Stimulated activated CD4-positive, alpha-beta T cell treated with anti-CD3 and anti-CD28 coated beads, Interleukin-15, amount 100 ng/mL, for 24 hours (primary cell): ENCODE measurements around the gene MPDZ.

Experiments used
- DNase-seq: peaks from one replicate; pipeline ENCODE4 v3.0.0-alpha.2; 2020

MPDZ gene, protein sequence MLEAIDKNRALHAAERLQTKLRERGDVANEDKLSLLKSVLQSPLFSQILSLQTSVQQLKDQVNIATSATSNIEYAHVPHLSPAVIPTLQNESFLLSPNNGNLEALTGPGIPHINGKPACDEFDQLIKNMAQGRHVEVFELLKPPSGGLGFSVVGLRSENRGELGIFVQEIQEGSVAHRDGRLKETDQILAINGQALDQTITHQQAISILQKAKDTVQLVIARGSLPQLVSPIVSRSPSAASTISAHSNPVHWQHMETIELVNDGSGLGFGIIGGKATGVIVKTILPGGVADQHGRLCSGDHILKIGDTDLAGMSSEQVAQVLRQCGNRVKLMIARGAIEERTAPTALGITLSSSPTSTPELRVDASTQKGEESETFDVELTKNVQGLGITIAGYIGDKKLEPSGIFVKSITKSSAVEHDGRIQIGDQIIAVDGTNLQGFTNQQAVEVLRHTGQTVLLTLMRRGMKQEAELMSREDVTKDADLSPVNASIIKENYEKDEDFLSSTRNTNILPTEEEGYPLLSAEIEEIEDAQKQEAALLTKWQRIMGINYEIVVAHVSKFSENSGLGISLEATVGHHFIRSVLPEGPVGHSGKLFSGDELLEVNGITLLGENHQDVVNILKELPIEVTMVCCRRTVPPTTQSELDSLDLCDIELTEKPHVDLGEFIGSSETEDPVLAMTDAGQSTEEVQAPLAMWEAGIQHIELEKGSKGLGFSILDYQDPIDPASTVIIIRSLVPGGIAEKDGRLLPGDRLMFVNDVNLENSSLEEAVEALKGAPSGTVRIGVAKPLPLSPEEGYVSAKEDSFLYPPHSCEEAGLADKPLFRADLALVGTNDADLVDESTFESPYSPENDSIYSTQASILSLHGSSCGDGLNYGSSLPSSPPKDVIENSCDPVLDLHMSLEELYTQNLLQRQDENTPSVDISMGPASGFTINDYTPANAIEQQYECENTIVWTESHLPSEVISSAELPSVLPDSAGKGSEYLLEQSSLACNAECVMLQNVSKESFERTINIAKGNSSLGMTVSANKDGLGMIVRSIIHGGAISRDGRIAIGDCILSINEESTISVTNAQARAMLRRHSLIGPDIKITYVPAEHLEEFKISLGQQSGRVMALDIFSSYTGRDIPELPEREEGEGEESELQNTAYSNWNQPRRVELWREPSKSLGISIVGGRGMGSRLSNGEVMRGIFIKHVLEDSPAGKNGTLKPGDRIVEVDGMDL (N-terminal part only)

DNA sequence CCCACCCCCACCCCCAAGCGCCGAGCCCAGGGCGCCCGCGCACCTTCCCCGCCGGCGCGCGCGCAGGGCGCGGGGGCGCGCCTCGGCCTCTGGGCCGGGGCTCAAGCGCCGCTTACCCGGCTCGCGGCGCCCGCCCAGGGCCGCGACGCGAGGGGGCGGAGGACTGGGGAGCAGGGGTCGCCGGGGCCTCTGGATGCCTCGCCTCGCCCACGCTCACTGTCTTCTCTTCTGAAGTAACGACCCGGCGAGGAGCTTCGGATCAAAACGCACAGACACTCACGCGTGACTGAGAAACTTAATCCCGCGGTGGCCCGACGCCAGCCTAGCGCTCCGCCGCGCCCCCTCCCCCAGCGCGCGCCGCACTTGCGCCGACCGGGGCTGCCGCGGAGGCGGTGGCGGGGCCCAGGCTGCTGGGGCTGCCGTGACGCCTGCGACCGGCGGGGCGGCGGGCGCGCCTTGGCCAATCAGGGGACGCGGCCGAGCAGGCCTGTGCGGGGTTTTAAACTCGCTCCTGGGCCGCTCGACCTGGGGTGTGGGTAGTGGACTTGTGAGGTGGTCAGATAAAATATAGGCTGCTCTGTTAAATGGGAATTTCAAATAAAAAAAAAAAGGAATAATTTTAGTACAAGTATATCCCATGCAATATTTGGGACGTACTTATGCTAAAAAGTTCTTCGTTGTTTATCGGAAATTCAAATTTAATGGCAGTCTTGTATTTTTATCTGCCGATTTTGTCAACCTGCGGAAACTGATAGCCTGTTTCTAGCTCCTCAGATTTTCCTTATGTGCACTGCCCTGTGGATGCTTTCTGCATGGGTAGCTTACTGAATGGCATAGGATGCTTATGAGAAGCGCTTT is at the start of gene MPDZ:
Gene MPDZ (minus strand): TSS at position 409 of the 858 bp plus-strand sequence. CDS start 29,377 bp downstream, outside the sequence.
- DNase-seq = no peak

DNA sequence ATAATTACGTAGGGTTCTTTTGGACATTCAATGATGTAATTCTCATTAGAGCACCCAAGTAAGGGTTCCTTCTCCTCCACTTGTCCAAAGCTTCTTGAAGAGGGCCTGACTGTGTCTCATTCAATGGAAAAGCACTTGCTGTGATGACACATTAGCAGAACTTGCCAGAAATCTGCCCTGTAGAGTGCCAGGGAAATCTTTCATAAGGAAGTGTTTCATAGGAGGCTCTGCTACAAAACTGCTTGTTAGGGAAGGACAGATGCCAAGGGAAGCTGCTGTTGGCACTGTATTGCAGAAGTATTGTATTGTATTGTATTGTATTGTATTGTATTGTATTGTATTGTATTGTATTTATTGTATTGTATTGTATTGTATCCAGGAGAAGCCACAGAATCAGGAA is 45.5 kb upstream of the MPDZ start:
- no peak for DNase-seq

DNA sequence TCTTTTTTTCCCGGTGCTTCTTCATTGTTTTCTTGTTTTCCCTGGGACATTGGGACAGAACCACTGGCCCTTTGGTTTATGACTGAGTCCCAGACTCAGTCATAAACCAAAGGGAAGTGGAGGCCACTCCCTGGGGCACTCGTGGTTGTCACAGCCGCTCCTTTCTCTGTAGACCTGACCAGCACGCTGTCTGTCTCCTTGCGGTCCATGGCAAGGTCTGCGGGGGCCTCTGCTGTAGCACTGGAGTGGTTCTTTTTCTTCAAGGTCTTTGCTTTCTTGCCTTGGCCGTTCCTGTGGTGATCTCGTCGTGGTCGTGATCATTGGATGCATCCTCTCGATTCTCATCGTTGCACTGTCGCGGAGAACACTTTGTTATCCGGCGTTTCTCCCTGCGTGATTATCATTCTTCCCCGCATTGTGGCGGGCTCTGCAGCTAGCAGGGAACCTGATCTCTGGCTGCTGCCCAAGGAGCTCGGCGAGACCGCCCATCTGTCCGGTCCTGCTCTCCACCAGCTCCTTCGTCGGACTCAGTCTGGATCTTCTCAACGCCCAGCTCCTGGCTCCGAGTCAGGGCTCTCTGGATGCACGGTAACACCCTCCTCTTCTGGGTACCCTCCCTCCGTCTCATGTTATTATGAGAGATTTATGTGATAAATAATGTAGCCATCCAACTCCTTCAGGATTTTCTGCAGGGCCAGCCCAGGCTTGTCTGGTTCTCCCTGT is 43.5 kb upstream of the MPDZ start:
- DNase-seq = no peak

DNA sequence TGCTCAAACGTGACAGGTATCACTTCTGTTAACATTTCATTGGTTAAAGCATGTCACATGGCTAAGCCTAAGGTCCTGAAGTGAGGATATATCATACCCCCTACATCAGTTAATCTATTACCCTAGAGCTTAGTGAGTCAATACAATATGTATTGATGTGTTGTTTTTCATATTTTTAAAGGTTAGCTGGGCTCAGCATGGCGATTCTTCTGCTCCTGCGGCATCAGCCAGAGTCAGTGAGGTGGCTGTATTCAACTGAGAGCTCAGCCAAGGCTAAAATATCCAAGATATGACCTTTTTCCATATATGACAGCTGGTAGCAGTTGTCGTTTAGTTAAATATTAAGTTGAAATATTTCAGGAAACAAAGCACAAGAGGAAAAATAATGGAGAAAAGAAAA is 38.5 kb upstream of the MPDZ start:
- no peak for DNase-seq

DNA sequence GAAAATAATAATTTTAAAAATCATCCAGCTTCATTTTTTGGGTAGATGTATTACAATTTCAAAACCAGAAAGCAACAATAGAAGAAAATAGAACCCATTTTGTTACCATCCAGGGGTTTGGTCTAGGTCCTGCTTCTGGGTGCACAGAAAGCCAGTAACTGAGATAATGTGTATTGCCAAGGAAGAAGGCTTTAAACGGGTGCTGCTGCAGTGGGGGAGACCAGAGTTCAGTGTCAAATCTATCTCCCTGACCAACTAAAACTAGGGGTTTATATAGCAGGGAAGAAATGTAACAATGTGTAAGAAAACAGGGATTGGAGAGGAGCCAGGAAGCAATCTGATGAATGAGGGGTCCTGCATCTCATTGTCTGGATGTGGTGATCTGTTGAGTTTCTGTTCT is 17.5 kb upstream of the MPDZ start:
- DNase-seq = no peak

DNA sequence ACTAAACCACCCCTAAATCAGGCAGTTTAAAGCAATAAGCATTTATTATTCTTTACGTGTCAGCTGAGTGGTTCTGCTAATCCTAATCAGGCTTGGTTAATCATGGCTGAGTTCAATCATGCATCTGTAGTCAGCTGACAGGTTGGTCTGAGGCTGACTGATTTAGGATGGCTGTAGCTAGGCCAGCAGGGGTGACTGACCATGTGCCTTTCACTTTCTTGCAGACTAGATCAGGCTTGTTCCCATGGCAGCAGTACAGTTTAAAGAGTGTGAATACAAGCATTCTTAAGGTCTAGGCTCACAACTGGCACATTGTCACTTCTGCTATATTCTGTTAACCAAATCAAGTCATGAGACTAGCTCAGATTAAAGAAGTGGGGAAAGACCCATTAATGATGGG is 16.1 kb upstream of the MPDZ start:
- DNase-seq = no peak

DNA sequence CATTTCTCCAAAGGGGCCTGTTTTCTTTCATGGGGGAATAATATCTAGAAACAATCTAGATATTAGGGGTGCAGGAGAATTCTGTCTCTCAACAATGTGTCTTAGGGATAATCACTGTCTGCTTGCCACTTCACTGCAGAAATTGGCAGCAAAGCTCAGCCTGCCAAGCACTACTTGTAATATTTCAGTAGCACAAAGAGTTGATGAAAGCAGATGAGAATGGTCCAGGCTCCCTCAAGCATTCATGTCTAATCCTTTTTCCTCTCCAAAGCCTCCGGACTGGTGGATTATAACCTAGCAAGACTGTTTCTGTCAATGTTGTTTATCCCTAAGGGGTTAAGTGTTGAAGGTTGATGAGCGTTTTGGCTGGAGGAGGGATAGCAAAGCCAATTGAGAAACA is 13.3 kb upstream of the MPDZ start:
- no peak for DNase-seq

DNA sequence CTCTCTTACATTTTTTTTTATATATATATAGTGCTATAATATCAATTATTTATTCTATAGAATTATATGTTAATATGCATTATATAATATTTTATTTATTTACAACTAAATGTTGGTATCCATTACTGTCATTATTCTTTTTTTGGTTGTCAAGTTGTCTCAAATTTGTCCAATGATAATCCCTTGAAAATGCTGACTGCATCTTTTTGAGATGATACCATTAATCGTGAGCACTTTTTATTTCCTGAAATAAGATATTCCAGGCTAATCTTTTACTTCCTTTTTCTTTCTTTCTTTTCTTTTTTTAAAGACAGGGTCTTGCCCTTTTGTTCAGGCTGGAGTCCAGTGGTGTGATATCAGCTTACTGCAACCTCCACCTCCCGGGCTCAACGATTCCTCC is 12.7 kb upstream of the MPDZ start:
- DNase-seq = no peak

DNA sequence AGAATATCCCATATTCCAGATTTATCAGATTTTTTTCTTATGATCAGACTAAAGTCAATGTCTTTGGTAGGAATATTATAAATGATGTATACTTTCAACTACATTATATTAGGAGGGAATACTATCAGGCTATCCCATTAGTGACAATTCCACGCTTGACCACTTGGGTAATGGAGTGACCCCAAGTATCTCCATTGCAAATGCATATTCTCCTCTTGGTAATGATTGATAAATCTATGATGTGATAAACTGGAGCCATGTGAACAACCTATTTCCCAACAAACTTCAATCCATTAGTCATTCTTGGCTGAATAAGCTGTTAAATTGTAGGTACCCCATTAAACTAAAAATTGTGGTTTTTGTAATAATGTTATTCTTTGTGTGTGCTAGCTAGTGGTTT is 12.2 kb upstream of the MPDZ start:
- DNase-seq = no peak

DNA sequence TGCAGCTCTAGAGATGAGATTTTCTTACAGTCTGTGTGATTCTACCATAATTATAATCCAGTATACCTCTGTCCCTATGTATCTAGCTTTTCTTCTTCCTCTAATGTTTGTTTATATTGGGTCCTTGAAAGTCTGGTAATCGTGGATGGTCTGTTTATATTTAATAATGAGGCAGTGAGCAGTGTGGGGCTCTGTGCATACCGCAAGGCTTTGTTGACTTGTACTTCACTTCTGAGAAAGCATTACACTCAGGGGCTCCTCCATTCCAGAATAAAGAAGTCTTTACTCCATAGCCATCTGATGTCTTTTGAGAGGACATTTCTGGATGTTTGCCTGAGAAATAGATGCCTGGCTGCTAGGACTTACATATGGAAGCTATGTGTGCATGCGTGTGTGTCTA is 4.5 kb upstream of the MPDZ start:
- no peak for DNase-seq

DNA sequence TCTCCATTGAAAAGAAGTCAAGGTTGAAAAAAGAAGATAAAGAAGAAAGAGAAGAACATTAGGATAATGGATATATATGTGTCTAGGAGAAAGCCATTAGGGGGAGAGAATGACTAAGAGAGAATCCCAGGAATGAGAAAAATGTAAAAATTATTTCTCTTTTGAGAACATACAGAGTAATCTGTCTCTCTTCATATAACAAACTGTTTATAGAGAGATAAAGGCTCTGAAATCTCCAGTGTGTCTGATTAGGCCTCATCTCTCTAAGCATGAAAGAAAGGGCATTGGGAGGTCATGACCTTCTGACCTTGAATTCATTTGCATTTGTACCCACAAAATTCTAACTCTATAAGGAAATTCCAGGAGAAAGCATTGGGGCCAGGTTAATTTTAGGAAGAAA is 3.5 kb upstream of the MPDZ start:
- DNase-seq = no peak

DNA sequence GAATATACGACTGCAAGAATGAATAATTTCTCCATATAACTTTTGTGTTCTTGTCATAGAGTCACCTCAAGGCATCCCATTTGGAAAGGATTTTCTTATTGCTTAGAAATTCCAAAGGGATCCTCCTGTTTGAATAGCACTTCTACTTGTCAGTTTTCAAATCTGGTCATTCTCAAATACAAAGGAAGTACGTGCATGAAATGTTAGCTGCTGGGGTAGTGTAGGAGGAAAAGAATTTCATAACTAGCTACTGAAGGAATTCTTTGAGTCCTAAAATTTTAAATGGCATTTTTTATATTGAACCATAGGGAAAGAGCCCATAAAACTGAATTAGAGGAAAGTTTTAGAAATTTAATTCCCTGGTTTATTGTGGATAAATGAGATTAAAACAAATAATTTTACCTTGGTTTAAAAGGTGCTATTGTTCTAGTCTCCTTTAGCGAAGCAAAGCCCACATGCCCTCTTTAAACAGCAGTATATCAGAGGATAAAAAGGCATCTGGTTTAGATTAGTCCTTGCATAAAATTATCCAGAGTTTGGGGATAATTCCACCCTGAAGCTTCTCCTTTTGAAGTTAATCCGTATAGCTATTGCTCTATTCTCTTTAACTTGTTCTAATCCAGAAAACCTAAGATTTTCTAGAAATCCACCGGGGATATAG is 2.0 kb upstream of the MPDZ start:
- no peak for DNase-seq

DNA sequence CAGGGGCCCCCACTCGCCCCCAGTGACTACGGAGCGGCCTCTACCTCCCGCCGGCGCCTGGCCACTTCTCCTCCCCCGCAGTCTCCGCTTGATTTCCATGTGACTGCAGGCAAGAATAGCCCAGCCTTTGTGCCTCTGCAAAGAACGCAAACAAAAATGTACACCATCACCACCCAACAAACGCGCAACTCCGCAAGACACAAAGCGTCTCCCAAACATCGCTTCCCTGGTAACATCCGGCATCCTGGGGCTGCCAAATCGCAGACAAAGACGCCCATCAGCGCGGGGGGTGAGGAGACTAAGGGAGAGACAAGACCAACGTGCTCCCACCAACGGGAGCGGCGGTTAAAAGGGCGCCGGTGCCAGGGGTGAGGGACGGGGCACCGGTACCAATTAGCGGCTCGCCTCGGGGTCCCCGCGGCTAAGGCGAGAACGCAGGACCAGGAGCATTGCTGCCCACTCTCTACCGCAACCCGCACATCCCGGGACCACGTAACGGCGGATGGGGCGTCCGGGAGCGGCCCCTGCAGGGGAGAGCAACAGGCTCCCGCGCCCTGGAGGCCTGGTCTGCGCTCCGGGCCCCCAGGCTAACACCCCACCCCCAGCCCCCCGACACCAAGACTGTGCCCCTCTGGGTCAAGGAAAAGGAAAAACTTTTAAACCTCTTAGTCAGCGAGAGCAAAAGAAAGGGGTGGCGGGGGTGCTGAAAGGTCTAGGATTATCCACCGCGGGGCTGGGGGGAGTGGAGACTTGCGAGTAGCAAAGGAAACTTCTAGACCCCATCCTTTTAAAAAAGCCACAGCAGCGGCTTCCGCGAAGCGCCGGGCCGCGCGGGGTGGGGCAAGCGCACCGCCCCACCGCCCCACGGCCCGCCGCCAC is 885 bp downstream of the MPDZ start:
- no peak for DNase-seq

DNA sequence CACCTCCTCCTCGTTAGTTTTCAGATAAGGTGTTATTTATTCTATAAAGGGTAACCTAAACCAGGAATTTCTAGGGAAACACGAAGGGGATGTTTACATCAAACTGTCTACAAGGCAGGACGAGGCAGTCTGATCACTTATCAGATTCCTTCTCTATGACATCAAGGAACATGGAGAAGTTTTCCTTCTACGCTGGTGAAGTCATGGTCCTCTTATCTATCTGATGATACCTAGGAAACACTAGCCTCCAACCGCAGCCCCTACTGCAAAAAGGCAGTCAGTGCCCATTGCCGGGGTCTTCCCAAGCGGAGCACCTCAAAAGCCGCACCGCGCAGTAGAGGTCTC is 1.5 kb downstream of the MPDZ start:
- no peak for DNase-seq

DNA sequence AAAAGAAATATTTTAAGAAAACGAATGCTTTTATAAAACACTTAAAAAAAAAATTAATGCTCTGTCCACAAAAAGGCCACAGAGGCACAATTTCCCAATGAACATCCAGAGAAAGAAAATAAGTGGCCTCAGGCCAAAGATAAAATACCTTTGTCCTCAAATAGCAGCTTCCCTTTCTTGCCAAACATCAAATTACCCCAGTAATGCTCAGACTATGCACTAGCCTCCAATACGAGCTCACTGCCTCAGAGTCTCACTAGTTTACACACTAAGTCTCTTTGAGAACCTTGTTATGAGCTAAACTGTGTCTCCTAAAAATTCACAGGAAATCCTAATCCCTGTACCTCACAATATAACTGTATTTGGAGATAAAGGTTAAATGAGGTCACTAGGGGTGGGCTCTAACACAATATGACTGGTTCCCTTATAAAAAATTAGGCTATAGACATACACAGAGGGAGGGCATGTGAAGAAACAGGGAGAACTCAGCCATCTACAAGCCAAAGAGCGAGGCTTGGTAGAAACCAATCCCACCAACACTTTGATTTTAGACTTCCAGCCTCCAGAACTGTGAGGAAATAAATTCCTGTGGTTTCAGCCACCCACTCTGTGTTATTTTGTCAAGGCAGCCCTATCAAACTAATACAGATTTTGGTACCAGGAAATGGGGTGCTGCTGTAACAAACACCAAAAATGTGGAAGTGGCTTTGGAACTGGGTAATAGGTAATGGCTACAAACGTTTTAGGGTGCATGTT is 4.4 kb downstream of the MPDZ start:
- DNase-seq = no peak

DNA sequence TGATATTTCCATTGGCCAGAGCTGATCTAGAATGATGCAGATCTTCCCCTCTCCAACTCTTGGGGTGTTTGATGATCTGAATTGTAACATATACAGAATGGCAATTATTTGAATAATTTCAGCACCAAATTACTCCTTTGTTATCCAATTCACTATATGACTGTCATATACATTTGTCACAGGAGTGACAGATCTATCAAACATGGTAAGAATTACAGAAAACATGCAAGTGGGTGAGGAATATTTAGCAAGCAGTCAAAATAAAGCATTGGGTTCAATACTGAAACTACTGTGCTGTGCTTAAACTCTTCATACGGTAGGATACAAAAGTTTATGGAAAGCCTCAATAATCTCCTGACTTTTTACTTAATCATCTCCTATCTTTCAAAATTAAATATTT is 8.8 kb downstream of the MPDZ start:
- DNase-seq = no peak

DNA sequence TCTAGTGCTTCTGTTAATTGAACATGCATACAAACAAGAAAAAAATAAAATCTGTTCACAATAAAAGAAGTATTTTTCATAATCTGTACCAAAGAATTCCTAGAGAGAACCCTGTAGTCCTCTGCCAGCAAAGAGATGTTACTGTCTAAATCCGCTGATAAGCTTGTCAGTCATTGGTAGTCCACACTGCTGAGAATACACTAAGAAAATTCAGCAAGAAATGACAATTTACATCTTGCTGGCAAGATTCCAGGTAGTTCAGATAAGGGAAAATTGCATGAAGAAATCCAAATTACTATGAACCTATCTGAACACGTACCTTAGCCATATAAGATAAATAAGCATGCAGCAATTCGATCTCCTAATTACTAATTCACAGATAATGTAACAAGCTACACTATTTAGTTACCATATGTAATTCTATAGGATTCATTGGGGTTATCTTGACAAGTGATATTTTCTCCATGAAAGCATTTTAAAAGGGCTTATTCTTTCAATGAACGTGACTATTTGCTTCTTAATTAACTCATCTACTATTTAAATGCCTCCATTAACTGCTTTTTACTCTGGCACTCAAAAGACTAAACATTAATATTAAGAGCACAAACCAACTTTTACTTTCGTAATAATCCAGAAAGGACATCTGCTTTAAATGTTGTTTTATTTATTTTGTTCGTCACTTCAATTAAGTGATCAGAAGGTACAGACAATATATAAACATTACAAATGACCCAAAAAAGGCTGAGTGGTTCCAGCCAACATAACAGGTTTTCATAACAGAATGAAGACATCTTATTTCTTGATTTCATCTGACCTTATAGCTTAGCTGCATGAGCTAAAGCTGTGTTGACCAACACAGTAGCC is 9.7 kb downstream of the MPDZ start:
- no peak for DNase-seq

DNA sequence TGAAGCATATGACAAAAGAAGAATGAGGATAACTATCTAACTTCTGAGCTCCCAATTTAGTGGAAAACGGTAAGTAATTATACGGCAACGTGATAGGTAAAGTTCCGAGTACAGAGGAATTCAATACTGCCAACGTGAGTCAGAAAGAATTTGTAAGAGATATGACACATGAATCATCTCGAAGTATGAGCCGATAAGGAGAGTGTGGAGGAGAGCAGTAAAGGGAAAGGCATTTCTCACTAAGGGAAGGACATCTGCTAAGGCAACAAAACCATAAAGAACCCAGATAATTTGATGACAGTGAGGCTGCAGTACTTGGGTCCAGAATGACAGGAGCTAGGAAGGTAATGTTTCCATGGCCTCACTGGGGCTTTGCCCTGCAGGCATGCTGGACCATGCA is 11.0 kb downstream of the MPDZ start:
- no peak for DNase-seq

DNA sequence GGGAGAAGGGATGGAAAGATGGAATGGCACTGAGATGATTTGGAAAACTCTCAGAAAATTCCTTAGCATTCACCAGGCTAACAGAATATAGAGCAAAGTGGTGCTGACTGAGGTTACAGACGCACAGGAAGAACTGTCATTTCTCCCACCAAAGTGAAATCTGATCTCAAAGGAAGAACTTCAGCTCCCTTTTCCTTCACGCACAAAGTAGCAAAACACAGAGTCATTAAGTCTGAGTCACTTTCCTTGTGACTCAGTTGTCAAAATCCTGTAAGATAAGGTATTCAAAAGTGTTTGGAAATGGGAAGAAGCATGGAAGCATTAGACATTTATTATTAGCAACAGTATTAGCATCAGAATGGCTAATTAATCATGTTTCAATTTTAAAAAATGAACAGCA is 11.7 kb downstream of the MPDZ start:
- DNase-seq = no peak
